Measurements from ENCODE around the gene UBR4. TPM values are rescaled to one million over a fixed set of nuclear protein-coding genes. Genes with fewer than 3 reads are reported as not detected.

The UBR4 gene
- total RNA-seq, 1 experiment from 2014 or later, result 131 TPM

DNA sequence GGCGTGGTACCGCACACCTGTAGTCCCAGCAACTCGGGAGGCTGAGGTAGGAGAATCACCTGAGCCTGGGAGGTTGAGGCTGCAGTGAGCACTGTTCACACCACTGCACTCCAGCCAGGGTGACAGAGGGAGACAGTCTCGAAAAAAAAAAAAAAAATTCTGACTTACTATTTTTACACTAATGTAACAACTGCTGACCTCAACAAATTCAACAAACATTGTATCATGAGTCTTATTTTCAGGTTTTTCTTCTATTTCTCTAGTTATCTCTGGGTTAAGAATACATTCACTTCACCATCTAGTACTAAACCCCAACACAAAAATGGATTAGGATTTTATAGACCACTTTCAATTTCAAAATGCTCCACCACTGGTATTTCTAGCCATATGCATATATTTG lies 72.9 kb downstream of the UBR4 start:
- Mint-ChIP-seq H3K27me3 (ENCODE audit: low read depth) (no peaks in the 10 kb centered on the region), H3K4me3 (no peak overlapping the region), H3K36me3 (ENCODE audit: insufficient read depth in 1 of 3, low read depth in 3 of 3) (peaks cover 83 to 99% (median 97%) of the 10 kb centered on the region in 3 experiments), H3K4me1 (peaks cover 15% of the 10 kb centered on the region in 2 experiments), H3K9me3 (peaks cover 17% of the 10 kb centered on the region in 2 experiments), H3K27ac (no peak overlapping the region; a peak in 1 of 7 replicates)
- H3K23ac ChIP-seq (ENCODE audit: insufficient read length, low read depth, low read length), result no peak overlapping the region
- DNase-seq, result no peak
- H3K23me2 ChIP-seq (ENCODE audit: insufficient read length, low read depth, low read length, poor library complexity, severe bottlenecking), result no peaks in the 10 kb centered on the region
- no peak overlapping the region for H4K91ac ChIP-seq (ENCODE audit: insufficient read length, low read depth, low read length)
- no peak overlapping the region for H3K9ac ChIP-seq (ENCODE audit: extremely low read depth, insufficient read length, low read length)
- no peak overlapping the region for H3K27ac ChIP-seq (ENCODE audit: insufficient read length, low read depth, low read length)
- no CpG with 5 or more reads among the region's 4 CpGs for WGBS (ENCODE audit: extremely low coverage, insufficient read length, low lambda C conversion rate)
- TF ChIP-seq, protein P1, sequence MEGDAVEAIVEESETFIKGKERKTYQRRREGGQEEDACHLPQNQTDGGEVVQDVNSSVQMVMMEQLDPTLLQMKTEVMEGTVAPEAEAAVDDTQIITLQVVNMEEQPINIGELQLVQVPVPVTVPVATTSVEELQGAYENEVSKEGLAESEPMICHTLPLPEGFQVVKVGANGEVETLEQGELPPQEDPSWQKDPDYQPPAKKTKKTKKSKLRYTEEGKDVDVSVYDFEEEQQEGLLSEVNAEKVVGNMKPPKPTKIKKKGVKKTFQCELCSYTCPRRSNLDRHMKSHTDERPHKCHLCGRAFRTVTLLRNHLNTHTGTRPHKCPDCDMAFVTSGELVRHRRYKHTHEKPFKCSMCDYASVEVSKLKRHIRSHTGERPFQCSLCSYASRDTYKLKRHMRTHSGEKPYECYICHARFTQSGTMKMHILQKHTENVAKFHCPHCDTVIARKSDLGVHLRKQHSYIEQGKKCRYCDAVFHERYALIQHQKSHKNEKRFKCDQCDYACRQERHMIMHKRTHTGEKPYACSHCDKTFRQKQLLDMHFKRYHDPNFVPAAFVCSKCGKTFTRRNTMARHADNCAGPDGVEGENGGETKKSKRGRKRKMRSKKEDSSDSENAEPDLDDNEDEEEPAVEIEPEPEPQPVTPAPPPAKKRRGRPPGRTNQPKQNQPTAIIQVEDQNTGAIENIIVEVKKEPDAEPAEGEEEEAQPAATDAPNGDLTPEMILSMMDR (conservative IDR thresholded peaks at IDR 0.05), result no peak
- no peak overlapping the region for H2BK120ac ChIP-seq (ENCODE audit: low read depth, low read length, poor library complexity, severe bottlenecking)
- no peak overlapping the region for H2BK12ac ChIP-seq (ENCODE audit: insufficient read length, low read depth, low read length)
- no peak overlapping the region for H2BK15ac ChIP-seq (ENCODE audit: low read depth, low read length)
- no peak overlapping the region for H3K14ac ChIP-seq (ENCODE audit: insufficient read depth, low read length)
- H4K8ac ChIP-seq (replicated peaks; ENCODE audit: insufficient read length, low read depth, low read length), result no peak overlapping the region
- no peak overlapping the region for H3T11ph ChIP-seq (ENCODE audit: low read length)
- no peaks in the 10 kb centered on the region for H3K27me3 ChIP-seq (ENCODE audit: insufficient read depth, low read length)
- H3K4me1 ChIP-seq (ENCODE audit: insufficient read depth, low read length), result no peaks in the 10 kb centered on the region
- no peak overlapping the region for H3K56ac ChIP-seq (ENCODE audit: insufficient read length, low read depth, low read length)
- no peak overlapping the region for H2BK5ac ChIP-seq (ENCODE audit: insufficient read length, low read length)
- no peaks in the 10 kb centered on the region for H3K79me1 ChIP-seq (ENCODE audit: insufficient read depth, low read depth, low read length, poor library complexity, severe bottlenecking)
- no peaks in the 10 kb centered on the region for H4K20me1 ChIP-seq (ENCODE audit: control insufficient read depth, insufficient read depth, insufficient read length)
- no peak overlapping the region for H2BK20ac ChIP-seq (ENCODE audit: low read depth, low read length, poor library complexity, severe bottlenecking)
- no peaks in the 10 kb centered on the region for H3K9me3 ChIP-seq (ENCODE audit: control insufficient read depth, low read depth, low read length)
- H2AK5ac ChIP-seq (ENCODE audit: insufficient read length, low read length), result no peak overlapping the region
- no peak overlapping the region for H3K4ac ChIP-seq (ENCODE audit: low read depth, low read length)
- H4K5ac ChIP-seq (ENCODE audit: insufficient read length, low read depth, low read length), result no peak overlapping the region
- H3K4me2 ChIP-seq (ENCODE audit: insufficient read depth, insufficient read length, low read length), result no peak overlapping the region
- H2AFZ ChIP-seq (ENCODE audit: low read length), result no peak overlapping the region
- H3K79me2 ChIP-seq (ENCODE audit: insufficient read depth, low read length), result no peaks in the 10 kb centered on the region
- no peak overlapping the region for H3K18ac ChIP-seq (ENCODE audit: insufficient read length, low read depth, low read length)
